ENCODE measurements around the gene COLEC12.
"Not testable (repeated sequence)": the region's sequence is repeated elsewhere in the genome, so short reads cannot be mapped to it uniquely, and the experiment has no call there.

Gene COLEC12

DNA sequence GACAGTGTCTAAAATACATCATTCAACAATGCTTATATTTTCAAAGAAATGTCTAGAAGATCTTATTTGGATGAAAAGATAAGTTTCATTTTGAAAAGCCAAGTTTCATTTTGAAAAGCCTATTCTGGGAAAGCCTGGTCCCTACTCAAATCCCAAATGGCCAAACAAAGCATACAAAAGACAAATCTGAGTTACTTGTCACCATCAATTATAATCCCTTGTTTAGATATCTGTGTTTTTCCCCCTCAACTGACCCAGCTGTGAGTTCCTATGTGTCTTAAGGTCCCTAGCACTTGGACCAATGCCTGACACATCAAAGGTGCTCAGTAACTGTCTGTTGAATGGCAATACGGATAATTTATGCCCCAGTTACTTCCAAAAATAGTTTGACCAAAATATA, 180.3 kb downstream of the COLEC12 start:
- Histone ChIP-seq H3K27ac (ENCODE audit: low read depth, low read length) (no peak overlapping the region), H3K4me3 (ENCODE audit: low read depth in 1 of 2, low read length in 2 of 2) (no peak overlapping the region), H3K27me3 (ENCODE audit: control insufficient read depth in 1 of 2, insufficient read depth in 2 of 2, low read length in 2 of 2) (no peaks in the 10 kb centered on the region), H3K9ac (ENCODE audit: low read length) (no peak overlapping the region), H3K4me1 (ENCODE audit: insufficient read depth, low read length) (peaks cover 13% of the 10 kb centered on the region), H3K9me3 (ENCODE audit: low read length) (no peaks in the 10 kb centered on the region), H3K36me3 (ENCODE audit: insufficient read depth, low read length) (no peaks in the 10 kb centered on the region)

GRCh38 chr18:319720-320119, 180.8 kb downstream of the COLEC12 start:
- no peaks in the 10 kb centered on the region for H3K36me3 ChIP-seq (ENCODE audit: insufficient read depth, low read length)

DNA sequence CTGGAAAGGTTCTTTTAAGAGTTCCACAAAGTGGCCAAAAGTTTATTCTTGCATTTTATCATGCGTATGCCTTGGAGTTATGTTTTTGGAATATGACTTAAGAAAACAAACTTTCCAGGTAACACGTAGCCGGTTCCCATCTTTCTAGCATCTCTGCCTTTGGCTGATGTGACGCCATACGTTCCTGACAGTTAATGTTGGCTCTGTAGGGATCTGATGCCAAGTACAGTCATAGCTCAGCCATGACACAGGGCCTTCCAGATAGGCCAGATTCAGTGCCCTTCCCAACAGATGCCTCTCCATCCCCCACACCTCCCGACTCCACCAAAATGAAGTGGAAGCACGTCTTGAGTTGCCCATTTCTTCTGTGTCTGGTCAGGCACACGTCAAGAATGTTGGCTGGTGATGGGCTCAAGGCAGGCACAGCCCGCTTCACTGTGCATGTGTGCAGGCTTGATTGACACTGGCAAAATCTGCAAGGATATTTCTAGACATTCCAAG, 181.7 kb downstream of the COLEC12 start:
- Histone ChIP-seq H3K4me1 (ENCODE audit: insufficient read depth, low read length) (peaks cover 13% of the 10 kb centered on the region), H3K36me3 (ENCODE audit: insufficient read depth, low read length) (no peaks in the 10 kb centered on the region), H3K9me3 (ENCODE audit: low read length) (no peaks in the 10 kb centered on the region), H3K27ac (ENCODE audit: low read depth, low read length) (no peak overlapping the region), H3K27me3 (ENCODE audit: control insufficient read depth in 1 of 2, insufficient read depth in 2 of 2, low read length in 2 of 2) (no peaks in the 10 kb centered on the region), H3K4me3 (ENCODE audit: low read depth in 1 of 2, low read length in 2 of 2) (no peak overlapping the region), H3K9ac (ENCODE audit: low read length) (no peak overlapping the region)

More at GRCh38 chr18:319720-320119, 180.8 kb downstream of the COLEC12 start:
- Histone ChIP-seq H3K27me3 (ENCODE audit: control insufficient read depth in 1 of 2, insufficient read depth in 2 of 2, low read length in 2 of 2) (no peaks in the 10 kb centered on the region), H3K27ac (ENCODE audit: low read depth, low read length) (no peak overlapping the region), H3K4me1 (ENCODE audit: insufficient read depth, low read length) (peaks cover 13% of the 10 kb centered on the region), H3K9ac (ENCODE audit: low read length) (no peak overlapping the region), H3K4me3 (ENCODE audit: low read depth in 1 of 2, low read length in 2 of 2) (no peak overlapping the region), H3K9me3 (ENCODE audit: low read length) (no peaks in the 10 kb centered on the region)

DNA sequence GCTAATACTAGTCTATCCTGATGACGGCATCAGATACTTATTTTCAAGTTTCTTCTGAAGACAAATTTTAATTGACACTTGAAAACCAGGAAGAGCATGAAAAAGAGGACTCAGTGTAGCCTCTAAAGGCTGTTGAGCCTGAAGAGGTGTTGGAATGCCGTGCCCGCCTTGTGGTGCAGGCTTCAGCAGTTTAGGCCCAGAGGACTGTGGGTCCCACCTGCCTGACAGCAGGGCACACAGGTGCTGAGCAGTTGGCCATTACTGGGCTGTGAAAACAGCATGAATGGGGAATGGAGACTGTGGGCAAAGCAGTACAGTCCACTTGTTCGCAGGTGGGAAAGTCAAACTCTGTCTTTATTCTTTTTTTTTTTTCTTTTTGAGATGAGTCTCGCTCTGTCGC, 182.9 kb downstream of the COLEC12 start:
- Histone ChIP-seq H3K4me3 (ENCODE audit: low read depth in 1 of 2, low read length in 2 of 2) (no peak overlapping the region), H3K9ac (ENCODE audit: low read length) (no peak overlapping the region), H3K27ac (ENCODE audit: low read depth, low read length) (no peak overlapping the region)

GRCh38 chr18:316393-316792, 184.1 kb downstream of the COLEC12 start:
- no peak overlapping the region for H3K9ac ChIP-seq (ENCODE audit: low read length)
- H3K36me3 ChIP-seq (ENCODE audit: insufficient read depth, low read length), result no peaks in the 10 kb centered on the region
- no peak overlapping the region for H3K4me3 ChIP-seq (ENCODE audit: low read depth in 1 of 2, low read length in 2 of 2)
- H3K27ac ChIP-seq (ENCODE audit: low read depth, low read length), result no peak overlapping the region
- no peaks in the 10 kb centered on the region for H3K9me3 ChIP-seq (ENCODE audit: low read length)
- no peaks in the 10 kb centered on the region for H3K27me3 ChIP-seq (ENCODE audit: control insufficient read depth in 1 of 2, insufficient read depth in 2 of 2, low read length in 2 of 2)
- H3K4me1 ChIP-seq (ENCODE audit: insufficient read depth, low read length), result no peaks in the 10 kb centered on the region

More for the DNA sequence above, 182.9 kb downstream of the COLEC12 start:
- H3K9me3 ChIP-seq (ENCODE audit: low read length), result no peaks in the 10 kb centered on the region
- H3K4me1 ChIP-seq (ENCODE audit: insufficient read depth, low read length), result peaks cover 10% of the 10 kb centered on the region
- H3K27me3 ChIP-seq (ENCODE audit: control insufficient read depth in 1 of 2, insufficient read depth in 2 of 2, low read length in 2 of 2), result no peaks in the 10 kb centered on the region
- no peaks in the 10 kb centered on the region for H3K36me3 ChIP-seq (ENCODE audit: insufficient read depth, low read length)

DNA sequence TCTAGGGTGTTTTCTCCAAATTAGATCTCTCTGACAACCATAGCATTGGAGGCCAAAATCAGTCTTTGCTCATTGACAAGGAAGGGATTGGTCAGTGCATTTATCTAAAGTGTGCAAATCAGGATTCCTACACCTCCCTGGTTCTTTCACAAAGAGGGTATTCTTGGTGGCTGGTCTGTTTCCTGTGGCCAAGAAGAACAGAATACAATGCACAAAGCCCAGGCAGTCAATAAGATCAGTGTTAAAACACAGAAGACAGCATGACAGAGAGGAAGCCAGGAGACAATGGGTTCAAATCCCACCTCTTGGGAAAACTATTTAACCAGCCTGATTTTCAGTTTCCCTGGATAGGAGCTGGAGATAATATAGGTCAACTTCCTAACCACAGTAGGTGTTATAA, 186.6 kb downstream of the COLEC12 start:
- no peaks in the 10 kb centered on the region for H3K36me3 ChIP-seq (ENCODE audit: insufficient read depth, low read length)
- H3K9ac ChIP-seq (ENCODE audit: low read length), result no peak overlapping the region
- H3K27me3 ChIP-seq (ENCODE audit: control insufficient read depth in 1 of 2, insufficient read depth in 2 of 2, low read length in 2 of 2), result no peaks in the 10 kb centered on the region
- H3K4me3 ChIP-seq (ENCODE audit: low read depth in 1 of 2, low read length in 2 of 2), result no peak overlapping the region
- no peaks in the 10 kb centered on the region for H3K4me1 ChIP-seq (ENCODE audit: insufficient read depth, low read length)
- no peak overlapping the region for H3K27ac ChIP-seq (ENCODE audit: low read depth, low read length)
- H3K9me3 ChIP-seq (ENCODE audit: low read length), result no peaks in the 10 kb centered on the region

DNA sequence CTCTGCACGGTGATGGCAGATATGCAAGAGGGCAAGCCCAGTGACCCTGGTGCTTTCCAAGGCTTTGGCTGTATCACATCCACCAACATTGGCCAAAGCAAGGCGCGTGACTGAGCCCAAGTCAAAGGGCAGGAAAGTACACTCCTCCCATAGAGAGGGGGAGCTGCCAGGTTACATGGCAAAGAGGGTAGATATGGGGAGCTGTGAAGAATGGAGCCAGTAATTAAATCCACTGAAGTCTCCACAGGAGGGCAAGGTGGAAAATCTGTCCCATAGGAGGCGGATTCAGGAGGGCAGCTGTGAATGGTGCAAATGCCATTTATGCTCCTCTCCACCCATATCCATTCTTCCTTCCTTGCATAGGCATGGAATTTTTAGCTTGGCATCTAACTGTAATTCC, 188.1 kb downstream of the COLEC12 start:
- no peaks in the 10 kb centered on the region for H3K9me3 ChIP-seq (ENCODE audit: low read length)
- no peak overlapping the region for H3K4me3 ChIP-seq (ENCODE audit: low read depth in 1 of 2, low read length in 2 of 2)
- H3K36me3 ChIP-seq (ENCODE audit: insufficient read depth, low read length), result no peaks in the 10 kb centered on the region
- H3K27ac ChIP-seq (ENCODE audit: low read depth, low read length), result no peak overlapping the region
- H3K4me1 ChIP-seq (ENCODE audit: insufficient read depth, low read length), result no peaks in the 10 kb centered on the region
- H3K9ac ChIP-seq (ENCODE audit: low read length), result no peak overlapping the region
- no peaks in the 10 kb centered on the region for H3K27me3 ChIP-seq (ENCODE audit: control insufficient read depth in 1 of 2, insufficient read depth in 2 of 2, low read length in 2 of 2)

GRCh38 chr18:310042-310441, 190.5 kb downstream of the COLEC12 start:
- Histone ChIP-seq H3K4me3 (ENCODE audit: low read depth in 1 of 2, low read length in 2 of 2) (no peak overlapping the region), H3K9me3 (ENCODE audit: low read length) (no peaks in the 10 kb centered on the region), H3K36me3 (ENCODE audit: insufficient read depth, low read length) (no peaks in the 10 kb centered on the region), H3K27me3 (ENCODE audit: control insufficient read depth in 1 of 2, insufficient read depth in 2 of 2, low read length in 2 of 2) (no peaks in the 10 kb centered on the region), H3K27ac (ENCODE audit: low read depth, low read length) (no peak overlapping the region), H3K4me1 (ENCODE audit: insufficient read depth, low read length) (no peaks in the 10 kb centered on the region), H3K9ac (ENCODE audit: low read length) (no peak overlapping the region)

- not testable (repeated sequence) for H3K36me3 ChIP-seq (ENCODE audit: insufficient read depth, low read length); H3K27me3 ChIP-seq (ENCODE audit: control insufficient read depth in 1 of 2, insufficient read depth in 2 of 2, low read length in 2 of 2); H3K4me1 ChIP-seq (ENCODE audit: insufficient read depth, low read length); H3K9me3 ChIP-seq (ENCODE audit: low read length); H3K27ac ChIP-seq (ENCODE audit: low read depth, low read length); H3K4me3 ChIP-seq (ENCODE audit: low read depth in 1 of 2, low read length in 2 of 2); H3K9ac ChIP-seq (ENCODE audit: low read length)
These were observed 192.4 kb downstream of the COLEC12 start for GRCh38 chr18:308086-308485.

DNA sequence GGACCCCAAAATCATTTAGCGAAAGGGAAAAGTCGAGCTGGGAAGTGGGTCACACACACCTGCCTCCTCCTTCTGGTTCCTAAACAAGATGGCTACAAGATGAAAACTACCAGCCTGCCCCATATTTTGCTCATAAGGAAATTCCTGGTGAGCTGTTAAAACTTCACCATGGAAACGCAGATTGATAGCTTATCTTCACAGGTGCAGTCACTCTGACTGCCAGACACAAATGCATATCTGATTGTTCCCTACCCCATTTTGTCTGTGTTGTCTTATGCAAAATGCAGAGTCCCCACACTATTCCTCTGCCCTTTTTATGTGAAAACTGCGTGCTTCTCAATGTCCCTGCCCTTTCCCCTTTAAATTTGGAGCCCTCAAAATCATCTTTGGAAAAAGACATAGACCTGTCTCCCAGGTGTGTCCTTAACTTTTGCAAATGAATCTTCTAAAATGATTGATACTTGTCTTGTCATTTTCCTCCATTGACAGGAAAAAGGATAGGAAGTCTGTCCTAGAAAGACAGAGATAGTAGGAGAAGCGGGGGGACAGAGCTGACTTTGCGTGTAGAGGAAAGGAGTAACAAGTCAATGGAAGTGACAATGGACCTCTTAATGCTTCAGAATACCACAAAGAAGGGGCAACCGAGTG, 193.8 kb downstream of the COLEC12 start:
- no peak overlapping the region for H3K9ac ChIP-seq (ENCODE audit: low read length)
- H3K4me3 ChIP-seq (ENCODE audit: low read depth in 1 of 2, low read length in 2 of 2), result no peak overlapping the region
- no peaks in the 10 kb centered on the region for H3K9me3 ChIP-seq (ENCODE audit: low read length)
- H3K27ac ChIP-seq (ENCODE audit: low read depth, low read length), result no peak overlapping the region
- no peaks in the 10 kb centered on the region for H3K36me3 ChIP-seq (ENCODE audit: insufficient read depth, low read length)
- H3K27me3 ChIP-seq (ENCODE audit: control insufficient read depth in 1 of 2, insufficient read depth in 2 of 2, low read length in 2 of 2), result no peaks in the 10 kb centered on the region
- no peaks in the 10 kb centered on the region for H3K4me1 ChIP-seq (ENCODE audit: insufficient read depth, low read length)

DNA sequence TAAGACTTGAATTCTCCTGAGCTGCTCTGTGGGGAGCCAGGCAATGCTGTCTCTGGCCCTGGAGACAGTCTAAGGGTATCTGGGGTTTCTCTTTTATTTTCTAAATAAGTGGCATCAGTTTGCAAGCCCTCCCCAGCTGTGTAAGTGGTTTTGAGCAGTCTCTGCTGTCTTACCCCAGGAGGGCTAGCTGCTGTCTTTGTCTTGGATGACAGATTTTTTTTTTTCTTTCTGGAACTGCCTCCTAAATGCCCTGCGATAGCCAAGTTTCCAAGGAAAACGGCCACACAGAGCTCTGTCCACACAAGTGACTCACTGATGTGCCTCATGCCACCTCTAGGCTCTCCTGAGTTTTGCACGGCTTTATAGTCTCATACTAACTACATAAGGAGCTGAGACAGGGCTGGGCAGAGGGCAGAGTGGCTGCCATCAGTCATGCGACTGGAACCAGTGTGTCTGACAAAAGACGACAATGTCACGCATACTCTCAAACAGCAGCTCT, 195.4 kb downstream of the COLEC12 start:
- no peaks in the 10 kb centered on the region for H3K27me3 ChIP-seq (ENCODE audit: control insufficient read depth in 1 of 2, insufficient read depth in 2 of 2, low read length in 2 of 2)
- H3K4me1 ChIP-seq (ENCODE audit: insufficient read depth, low read length), result no peaks in the 10 kb centered on the region
- no peaks in the 10 kb centered on the region for H3K9me3 ChIP-seq (ENCODE audit: low read length)
- H3K4me3 ChIP-seq (ENCODE audit: low read depth in 1 of 2, low read length in 2 of 2), result no peak overlapping the region
- H3K27ac ChIP-seq (ENCODE audit: low read depth, low read length), result no peak overlapping the region
- no peaks in the 10 kb centered on the region for H3K36me3 ChIP-seq (ENCODE audit: insufficient read depth, low read length)
- no peak overlapping the region for H3K9ac ChIP-seq (ENCODE audit: low read length)

DNA sequence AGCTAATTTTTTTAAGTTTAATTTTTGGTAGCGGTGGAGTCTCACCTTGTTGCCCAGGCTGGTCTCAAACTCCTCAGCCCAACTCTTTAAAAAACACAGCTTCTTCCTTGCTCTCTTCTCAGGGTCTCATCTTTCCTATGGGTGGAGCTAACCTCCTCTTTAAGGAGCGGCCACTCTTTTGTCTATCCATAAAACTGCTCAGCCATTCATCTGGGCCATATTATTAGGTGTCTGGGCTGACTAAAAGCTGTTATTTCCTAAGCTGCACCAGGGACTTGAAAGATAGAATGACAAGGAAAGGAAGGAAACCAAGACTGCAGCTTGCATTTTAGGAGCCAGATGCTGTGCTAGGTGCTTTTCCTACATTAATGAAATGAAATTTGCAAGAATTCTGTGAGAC, 196.9 kb downstream of the COLEC12 start:
- Histone ChIP-seq H3K9ac (ENCODE audit: low read length) (no peak overlapping the region), H3K4me1 (ENCODE audit: insufficient read depth, low read length) (no peaks in the 10 kb centered on the region), H3K27ac (ENCODE audit: low read depth, low read length) (no peak overlapping the region), H3K27me3 (ENCODE audit: control insufficient read depth in 1 of 2, insufficient read depth in 2 of 2, low read length in 2 of 2) (no peaks in the 10 kb centered on the region), H3K36me3 (ENCODE audit: insufficient read depth, low read length) (no peaks in the 10 kb centered on the region), H3K4me3 (ENCODE audit: low read depth in 1 of 2, low read length in 2 of 2) (no peak overlapping the region), H3K9me3 (ENCODE audit: low read length) (no peaks in the 10 kb centered on the region)

Data from muscle layer of colon (tissue), 2 donors.